GM18511 (cell line): ENCODE results near the gene LIN7A.

Experiments used
- ATAC-seq: cut with Tn5 transposase; IDR thresholded peaks from one replicate; pipeline ENCODE4 v1.9.1; 2021; ENCODE audit warnings: mild to moderate bottlenecking, moderate library complexity; ENCODE audit not compliant: unreplicated experiment

Gene LIN7A

GRCh38 chr12:80937391-80938238, at the start of gene LIN7A:
Gene LIN7A (minus strand): TSS chr12:80937934. CDS start chr12:80937722, 212 bp downstream.
- ATAC-seq = peak; percentile 12

DNA sequence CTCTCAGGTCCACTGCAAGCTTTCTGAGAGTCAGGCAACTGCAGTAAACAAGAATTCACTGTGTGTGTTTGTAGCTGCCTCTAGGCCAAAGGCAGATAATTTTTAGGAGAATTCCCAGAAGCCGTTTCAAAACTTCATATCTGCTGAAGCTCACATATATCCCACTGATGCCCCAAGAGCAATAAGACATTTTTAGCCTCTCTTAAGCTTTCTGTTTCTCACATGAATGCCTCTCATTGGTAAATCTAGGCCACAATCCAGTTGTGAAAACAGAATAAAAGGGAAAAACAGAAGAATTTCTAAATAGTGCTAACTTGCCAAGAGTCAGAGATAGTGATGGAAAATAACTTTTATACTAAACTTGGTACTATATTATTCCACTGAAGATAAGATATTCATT, 48.5 kb upstream of the LIN7A start:
- no peak for ATAC-seq

DNA sequence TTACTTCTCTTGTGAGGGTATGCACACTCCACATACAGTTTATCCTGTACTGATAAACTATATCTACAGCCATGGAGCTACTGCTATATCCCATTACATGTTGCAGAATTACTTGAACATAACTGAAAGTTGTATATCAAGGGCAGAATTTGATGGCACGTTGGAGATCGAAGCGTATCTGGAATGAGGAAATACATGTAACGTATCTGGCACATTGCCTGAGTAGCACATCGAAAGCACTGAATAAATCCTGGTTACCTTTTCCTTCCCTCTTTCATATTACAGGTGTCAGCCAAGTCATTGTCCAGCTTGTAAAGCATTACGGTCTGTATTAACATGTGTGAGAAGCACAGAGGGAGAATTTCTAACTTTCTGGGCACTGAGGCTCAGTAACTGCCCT, 42.1 kb upstream of the LIN7A start:
- no peak for ATAC-seq

DNA sequence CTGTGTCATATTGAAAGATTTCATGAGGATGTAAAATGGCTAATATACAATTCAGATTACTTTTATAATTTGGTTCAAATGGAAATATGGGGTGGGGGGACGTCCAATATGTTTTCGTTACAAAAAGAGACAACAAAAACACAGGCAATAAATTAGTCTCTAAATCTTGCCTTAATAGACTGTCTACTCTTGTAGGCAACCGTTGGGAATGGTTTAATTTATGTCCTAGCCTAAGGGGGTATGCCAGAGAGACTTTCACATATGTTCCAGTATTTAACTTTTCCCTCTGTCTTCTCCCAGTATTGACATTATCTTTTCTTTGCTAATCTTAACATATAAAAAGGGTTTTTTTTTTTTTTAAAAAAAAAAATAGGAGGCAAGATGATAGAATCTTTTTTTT, 41.5 kb upstream of the LIN7A start:
- ATAC-seq = no peak

DNA sequence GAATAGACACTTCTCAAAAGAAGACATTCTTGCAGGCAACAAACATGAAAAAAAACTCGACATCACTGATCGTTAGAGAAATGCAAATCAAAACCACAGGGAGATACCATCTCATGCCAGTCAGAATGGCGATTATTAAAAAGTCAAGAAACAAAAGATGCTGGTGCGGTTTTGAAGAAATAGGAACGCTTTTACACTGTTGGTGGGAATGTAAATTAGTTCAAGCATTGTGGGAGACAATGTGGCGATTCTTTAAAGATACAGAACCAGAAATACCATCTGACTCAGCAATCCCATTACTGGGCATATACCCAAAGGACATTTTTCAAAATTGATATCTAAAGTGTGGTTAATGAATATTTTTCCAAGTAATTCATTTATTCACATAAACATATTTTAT, 39.6 kb upstream of the LIN7A start:
- ATAC-seq = no peak

DNA sequence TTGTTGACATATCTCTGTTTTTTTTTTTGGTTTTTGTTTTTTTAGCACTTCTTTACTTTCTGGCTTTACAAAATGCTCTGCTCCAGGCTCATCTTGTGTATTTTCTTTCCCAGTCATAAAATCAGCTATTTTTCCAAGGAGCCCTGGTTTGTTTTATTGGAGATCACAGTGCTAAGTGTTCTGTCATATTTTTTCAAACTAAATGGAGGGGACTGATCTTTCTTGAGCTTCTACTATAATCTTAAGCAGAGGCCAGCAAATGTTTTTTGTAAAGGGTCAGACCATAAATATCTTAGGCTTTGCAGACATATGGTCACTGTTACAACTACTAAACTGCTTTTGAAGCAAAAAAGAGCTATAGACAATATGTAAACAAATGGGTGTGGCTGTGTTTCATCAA, 30.6 kb upstream of the LIN7A start:
- ATAC-seq = no peak

DNA sequence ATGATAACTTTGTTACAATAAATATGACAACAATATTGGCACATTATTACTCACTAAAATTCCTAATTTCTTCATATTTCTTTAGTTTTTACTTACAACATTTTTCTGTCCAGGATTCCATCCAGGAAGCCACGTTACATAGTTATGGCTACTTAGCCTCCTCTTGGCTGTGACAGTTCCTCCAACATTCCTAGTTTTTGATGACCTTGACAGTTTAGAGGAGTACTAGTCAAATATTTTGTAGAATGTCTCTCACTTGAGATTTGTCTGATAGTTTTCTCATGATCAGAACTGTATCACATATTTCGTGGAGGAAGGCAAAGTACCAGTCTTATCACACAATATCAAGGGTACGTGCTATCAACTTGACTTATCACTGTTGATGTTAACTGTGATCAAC, 29.8 kb upstream of the LIN7A start:
- no peak for ATAC-seq

GRCh38 chr12:80966001-80966400, 28.3 kb upstream of the LIN7A start:
- ATAC-seq = no peak

DNA sequence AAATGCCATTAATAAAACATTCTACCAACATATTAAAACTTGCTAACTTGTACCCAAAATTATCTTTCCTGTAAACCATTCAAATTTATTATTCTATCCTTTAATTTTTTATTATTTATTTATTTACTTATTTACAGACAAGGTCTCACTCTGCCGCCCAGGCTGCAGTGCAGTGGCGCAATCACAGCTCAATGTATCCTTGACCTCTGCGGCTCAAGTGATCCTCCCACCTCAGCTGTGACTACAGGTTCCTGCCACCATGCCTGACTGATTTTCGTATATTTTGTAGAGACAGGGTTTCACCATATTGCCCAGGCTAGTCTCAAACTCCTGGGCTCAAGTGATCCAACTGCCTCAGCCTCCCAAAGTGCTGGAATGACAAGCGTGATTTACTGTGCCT, 20.4 kb upstream of the LIN7A start:
- no peak for ATAC-seq

GRCh38 chr12:80954857-80955520, 17.3 kb upstream of the LIN7A start:
- no peak for ATAC-seq

DNA sequence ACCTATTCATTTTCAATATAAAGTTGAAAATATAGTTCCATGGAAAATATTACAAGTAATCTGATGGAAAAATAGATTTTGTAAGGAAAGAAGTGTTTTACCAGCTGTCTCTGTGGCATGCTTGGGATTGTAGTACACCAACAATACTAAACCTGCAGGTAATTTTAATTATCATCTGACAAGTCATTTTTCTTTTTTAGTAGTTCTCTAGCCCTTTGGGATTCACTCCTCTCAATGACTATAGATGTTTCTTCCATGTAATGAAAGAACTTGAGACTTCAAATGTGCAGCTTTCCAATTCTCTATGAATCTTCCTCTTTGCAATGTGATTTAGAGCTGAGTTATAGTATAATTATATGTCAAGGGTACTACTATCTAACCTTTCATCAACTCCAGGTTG, 14.7 kb upstream of the LIN7A start:
- ATAC-seq = no peak

- ATAC-seq = peak; percentile 58
These were observed 8.9 kb upstream of the LIN7A start for GRCh38 chr12:80946591-80946990.

DNA sequence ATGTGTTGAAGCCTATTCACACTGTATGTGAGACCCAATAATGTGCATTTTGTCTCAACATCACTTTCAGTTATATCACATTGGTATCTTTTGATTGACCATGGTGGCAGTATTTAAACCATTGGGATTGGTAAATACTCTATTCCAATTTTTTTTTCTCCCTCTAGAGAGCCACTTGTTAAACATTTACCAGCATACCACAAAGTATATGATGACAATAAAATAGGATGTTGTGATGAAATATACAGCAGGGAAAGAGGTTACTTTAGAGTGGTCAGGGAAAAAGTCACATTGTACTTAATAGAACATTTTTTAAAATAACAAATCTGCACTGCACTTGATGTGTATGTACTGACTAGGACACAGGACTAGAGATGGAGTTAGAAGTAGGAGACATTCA, 5.6 kb upstream of the LIN7A start:
- no peak for ATAC-seq

GRCh38 chr12:80941916-80942315, 4.2 kb upstream of the LIN7A start:
- ATAC-seq = no peak

DNA sequence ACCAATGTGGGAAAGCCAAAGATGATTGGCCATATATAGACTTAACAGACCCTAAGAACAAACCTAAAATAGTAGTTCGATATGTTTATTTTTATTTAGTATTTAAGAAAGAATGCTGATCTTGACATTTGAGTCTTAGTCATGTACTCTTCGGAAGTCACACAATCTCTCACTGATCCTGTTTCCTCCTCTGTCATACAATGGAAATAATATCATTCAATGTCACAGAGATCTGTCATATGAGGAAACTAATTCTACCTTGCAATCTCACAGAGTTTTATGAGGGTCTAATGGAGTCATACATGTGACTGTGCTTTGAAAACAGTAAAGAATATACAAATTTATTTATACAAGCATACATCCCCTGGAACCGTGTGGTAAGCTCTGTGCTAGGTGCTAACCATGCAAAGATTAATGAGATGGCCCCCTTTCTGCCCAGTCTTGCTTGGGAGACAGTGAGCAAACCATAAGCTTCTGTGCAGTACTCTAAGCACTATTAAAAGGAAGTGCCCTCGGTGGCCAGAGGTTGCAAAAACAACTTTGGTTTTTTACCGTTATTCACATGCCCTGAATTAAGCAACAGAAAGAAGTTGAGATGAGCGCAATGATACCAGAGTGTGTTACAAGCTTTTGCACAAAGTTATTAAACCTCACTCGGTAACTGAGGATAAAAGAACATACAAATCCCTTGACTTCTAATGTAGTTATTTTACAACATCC, 1.7 kb upstream of the LIN7A start:
- ATAC-seq = peak; percentile 28

DNA sequence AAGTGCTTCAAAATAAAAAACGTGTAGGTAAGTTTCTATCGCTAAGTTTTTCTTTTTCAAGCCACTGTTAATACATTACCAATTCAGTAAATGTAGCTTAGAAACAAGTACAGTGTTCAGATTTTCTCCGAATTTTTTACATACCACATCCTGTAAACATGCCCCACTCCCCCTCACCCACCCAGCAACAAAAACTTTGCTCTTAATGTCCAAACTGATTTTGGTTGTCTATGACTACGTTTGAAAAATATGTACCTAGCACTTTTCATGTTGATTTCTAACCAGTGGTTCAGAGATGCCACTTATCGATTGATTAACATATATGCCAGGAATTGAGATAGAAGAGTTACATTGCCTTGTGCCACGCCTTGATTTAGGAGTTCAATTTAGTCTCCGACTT, 663 bp upstream of the LIN7A start:
- ATAC-seq = no peak

DNA sequence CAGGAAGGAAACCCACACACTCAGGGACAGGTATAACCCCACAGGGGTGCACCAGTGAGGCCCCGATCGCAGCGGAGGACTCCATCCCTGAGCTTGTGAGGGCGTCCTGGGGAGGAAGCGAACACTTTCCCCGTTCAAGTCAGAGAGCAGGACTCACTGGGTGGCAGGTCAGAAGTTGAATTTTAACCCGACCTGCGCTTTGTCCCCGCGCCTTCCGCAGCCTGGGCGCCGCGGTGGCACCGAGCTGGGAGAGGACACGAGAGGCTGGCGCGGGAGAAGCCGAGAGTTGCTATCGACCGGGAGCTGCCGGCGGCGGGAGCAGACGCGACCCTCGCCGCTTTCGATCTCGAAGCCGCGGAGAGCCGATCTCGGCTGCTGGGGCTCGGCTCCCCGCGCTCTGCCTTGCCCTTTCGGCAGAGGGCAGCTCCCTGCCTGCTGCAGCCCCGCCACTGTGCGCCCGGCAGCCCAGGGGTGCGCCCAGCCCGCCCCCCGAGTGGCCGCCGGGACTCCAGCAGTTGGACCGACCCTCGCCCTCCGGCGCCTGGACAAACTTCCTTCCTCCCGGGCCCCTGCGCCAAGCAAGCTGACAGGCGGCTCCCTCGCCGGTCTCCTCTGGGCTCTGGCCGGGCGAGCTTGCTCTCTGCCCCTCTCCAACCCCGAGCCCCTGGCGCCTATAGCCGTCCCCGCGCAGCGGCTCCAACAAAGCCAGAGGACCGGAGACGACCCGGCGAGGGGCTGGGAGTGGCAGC, 918 bp downstream of the LIN7A start:
- peak; percentile 64 for ATAC-seq

GRCh38 chr12:80936353-80936641, 1.4 kb downstream of the LIN7A start:
- no peak for ATAC-seq

DNA sequence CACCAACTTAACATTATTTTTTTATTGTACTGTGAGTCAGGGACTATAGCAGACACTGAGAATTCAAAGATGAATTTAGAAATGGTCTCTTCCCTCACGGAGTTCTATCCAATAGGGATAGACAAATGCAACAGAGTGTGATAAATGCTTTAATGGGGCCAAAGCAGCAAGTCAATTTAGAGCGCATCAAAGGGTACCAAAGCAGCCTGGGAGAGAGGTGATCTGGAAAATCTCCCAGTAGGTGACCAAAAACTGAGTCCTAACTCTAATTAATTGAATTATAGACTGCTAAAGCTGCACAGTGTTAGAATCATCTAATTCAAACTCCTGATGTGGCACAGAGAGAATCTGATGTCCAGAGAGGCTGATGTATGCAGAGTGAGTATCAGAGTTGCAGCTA, 2.6 kb downstream of the LIN7A start:
- ATAC-seq = no peak

DNA sequence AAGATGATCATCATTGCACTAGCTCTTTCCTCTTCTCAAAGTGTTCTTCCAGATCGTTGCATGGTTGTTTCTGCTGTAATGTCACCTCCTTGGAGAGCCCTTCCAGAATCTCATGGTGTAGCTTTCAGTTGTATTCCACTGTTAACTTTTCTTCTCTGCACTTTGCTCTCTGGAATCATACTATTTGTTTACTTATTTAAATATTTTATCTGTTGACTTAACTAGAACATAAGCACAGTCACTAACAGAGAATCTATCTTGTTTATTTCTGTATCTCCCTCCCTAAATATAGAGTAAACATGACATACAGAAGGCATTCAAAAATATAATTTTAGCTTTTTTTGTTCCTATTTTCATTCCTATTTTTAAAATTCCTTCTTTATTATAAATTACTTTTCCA, 11.8 kb downstream of the LIN7A start:
- ATAC-seq = no peak

DNA sequence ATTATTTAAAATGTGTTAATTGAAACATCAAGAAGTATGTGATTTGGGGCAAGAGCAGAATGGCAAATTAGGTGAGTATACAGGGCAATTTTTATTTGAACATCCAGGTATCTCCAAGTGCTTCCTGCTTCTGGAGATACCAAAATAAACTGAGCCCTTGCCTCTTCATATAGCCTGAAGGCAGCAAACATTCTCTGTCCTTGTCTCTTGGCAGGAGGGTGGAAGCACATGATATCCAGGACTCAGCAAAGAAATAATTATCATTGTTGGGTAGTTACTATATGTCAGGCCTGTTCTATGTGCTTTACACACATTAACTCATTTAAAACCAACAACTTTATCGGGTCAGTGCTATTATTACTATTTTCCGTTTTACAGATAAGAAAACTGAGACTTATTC, 12.5 kb downstream of the LIN7A start:
- no peak for ATAC-seq
